ENCODE data around the gene RNF11.
A peak's percentile ranks its signal among the peaks of the same experiment; 100 is the strongest.
"Not testable (repeated sequence)": the region's sequence is repeated elsewhere in the genome, so short reads cannot be mapped to it uniquely, and the experiment has no call there.

RNF11 gene

GRCh38 chr1:51235673-51236530 is at the start of gene RNF11:
Gene RNF11, plus strand, starts transcription at chr1:51236273. Its CDS starts 484 bp downstream, at chr1:51236757.
- DNase-seq (ENCODE audit: low read depth in 2 of 2): peak; percentile 80 to 84

GRCh38 chr1:51188230-51188629 is 47.8 kb upstream of the RNF11 start:
- DNase-seq (ENCODE audit: low read depth in 2 of 2): no peak

GRCh38 chr1:51189421-51190073 is 46.5 kb upstream of the RNF11 start:
- peak in 1 of 2 donors; percentile 1 for DNase-seq (ENCODE audit: low read depth in 2 of 2)

- DNase-seq (ENCODE audit: low read depth in 2 of 2): no peak
Observed at GRCh38 chr1:51190961-51191360, 45.1 kb upstream of the RNF11 start.

- peak in 1 of 2 donors; percentile 8 for DNase-seq (ENCODE audit: low read depth in 2 of 2)
Observed at GRCh38 chr1:51192213-51192843, 43.7 kb upstream of the RNF11 start.

- DNase-seq (ENCODE audit: low read depth in 2 of 2): no peak
Observed at GRCh38 chr1:51193564-51193963, 42.5 kb upstream of the RNF11 start.

- no peak for DNase-seq (ENCODE audit: low read depth in 2 of 2)
Observed at GRCh38 chr1:51203121-51203873, 32.8 kb upstream of the RNF11 start.

GRCh38 chr1:51203874-51204245 is 32.2 kb upstream of the RNF11 start:
- DNase-seq (ENCODE audit: low read depth in 2 of 2): no peak

- no peak for DNase-seq (ENCODE audit: low read depth in 2 of 2)
Observed at GRCh38 chr1:51210055-51210454, 26.0 kb upstream of the RNF11 start.

GRCh38 chr1:51210676-51211075 is 25.4 kb upstream of the RNF11 start:
- DNase-seq (ENCODE audit: low read depth in 2 of 2): no peak

GRCh38 chr1:51214615-51215131 is 21.4 kb upstream of the RNF11 start:
- no peak for DNase-seq (ENCODE audit: low read depth in 2 of 2)

- DNase-seq (ENCODE audit: low read depth in 2 of 2): no peak
Observed at GRCh38 chr1:51215169-51215568, 20.9 kb upstream of the RNF11 start.

GRCh38 chr1:51216631-51217030 is 19.4 kb upstream of the RNF11 start:
- DNase-seq (ENCODE audit: low read depth in 2 of 2): no peak

GRCh38 chr1:51217101-51217500 is 19.0 kb upstream of the RNF11 start:
- DNase-seq (ENCODE audit: low read depth in 2 of 2): no peak

GRCh38 chr1:51218570-51218969 is 17.5 kb upstream of the RNF11 start:
- no peak for DNase-seq (ENCODE audit: low read depth in 2 of 2)

GRCh38 chr1:51219022-51219421 is 17.1 kb upstream of the RNF11 start:
- DNase-seq (ENCODE audit: low read depth in 2 of 2): no peak

- not testable (repeated sequence) for DNase-seq (ENCODE audit: low read depth in 2 of 2)
Observed at GRCh38 chr1:51221529-51221928, 14.5 kb upstream of the RNF11 start.

- no peak for DNase-seq (ENCODE audit: low read depth in 2 of 2)
Observed at GRCh38 chr1:51222136-51222787, 13.8 kb upstream of the RNF11 start.

- DNase-seq (ENCODE audit: low read depth in 2 of 2): no peak
Observed at GRCh38 chr1:51222809-51223208, 13.3 kb upstream of the RNF11 start.

GRCh38 chr1:51224255-51224654 is 11.8 kb upstream of the RNF11 start:
- DNase-seq (ENCODE audit: low read depth in 2 of 2): no peak

All from activated CD8-positive, alpha-beta memory T cell treated with anti-CD3 and anti-CD28 coated beads for 4 hours (primary cell).